ENCODE data around the gene TSPAN13.
"Not testable (repeated sequence)": the region's sequence is repeated elsewhere in the genome, so short reads cannot be mapped to it uniquely, and the experiment has no call there.

DNA sequence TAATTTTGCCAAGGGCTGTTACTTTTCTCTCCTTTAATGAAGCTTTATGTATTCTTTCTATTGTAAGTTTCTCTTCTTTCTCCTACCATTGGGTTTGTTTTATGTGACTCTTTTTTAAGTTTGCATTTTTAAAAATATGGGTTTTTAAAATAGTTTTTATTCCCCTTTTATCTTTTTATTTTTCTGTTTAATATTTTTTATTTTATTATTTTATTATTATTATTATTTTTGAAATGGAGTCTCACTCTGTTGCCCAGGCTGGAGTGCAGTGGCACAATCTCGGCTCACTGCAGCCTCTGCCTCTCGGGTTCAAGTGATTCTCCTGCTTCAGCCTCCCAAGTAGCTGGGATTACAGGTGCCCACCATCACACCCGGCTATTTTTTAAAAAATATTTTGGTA is 16.4 kb downstream of the TSPAN13 start:
- TF ChIP-seq POLR2A (IDR thresholded peaks at IDR 0.05; ENCODE audit: control extremely low read depth in 1 of 2, low read depth in 2 of 2, low read length in 2 of 2); POLR2AphosphoS5 (IDR thresholded peaks at IDR 0.05; ENCODE audit: low read depth, low read length); CBX8 (IDR thresholded peaks at IDR 0.05; ENCODE audit: borderline replicate concordance, low read depth, low read length); RAD21 (IDR thresholded peaks at IDR 0.05 in 1 of 2, conservative IDR thresholded peaks at IDR 0.05 in 1 of 2; ENCODE audit: low read depth in 2 of 2, low read length in 2 of 2); SIX5 (IDR thresholded peaks at IDR 0.05; ENCODE audit: low read depth, low read length); PHF8 (conservative IDR thresholded peaks at IDR 0.05; ENCODE audit: low read depth, low read length); EP300 (IDR thresholded peaks at IDR 0.05; ENCODE audit: borderline replicate concordance in 1 of 2, low read depth in 2 of 2, low read length in 2 of 2); EZH2 (IDR thresholded peaks at IDR 0.05; ENCODE audit: low read depth, low read length, severe bottlenecking); GABPA (IDR thresholded peaks at IDR 0.05; ENCODE audit: borderline replicate concordance, insufficient read depth, low read length): not testable (repeated sequence)
- TF ChIP-seq, protein P1, sequence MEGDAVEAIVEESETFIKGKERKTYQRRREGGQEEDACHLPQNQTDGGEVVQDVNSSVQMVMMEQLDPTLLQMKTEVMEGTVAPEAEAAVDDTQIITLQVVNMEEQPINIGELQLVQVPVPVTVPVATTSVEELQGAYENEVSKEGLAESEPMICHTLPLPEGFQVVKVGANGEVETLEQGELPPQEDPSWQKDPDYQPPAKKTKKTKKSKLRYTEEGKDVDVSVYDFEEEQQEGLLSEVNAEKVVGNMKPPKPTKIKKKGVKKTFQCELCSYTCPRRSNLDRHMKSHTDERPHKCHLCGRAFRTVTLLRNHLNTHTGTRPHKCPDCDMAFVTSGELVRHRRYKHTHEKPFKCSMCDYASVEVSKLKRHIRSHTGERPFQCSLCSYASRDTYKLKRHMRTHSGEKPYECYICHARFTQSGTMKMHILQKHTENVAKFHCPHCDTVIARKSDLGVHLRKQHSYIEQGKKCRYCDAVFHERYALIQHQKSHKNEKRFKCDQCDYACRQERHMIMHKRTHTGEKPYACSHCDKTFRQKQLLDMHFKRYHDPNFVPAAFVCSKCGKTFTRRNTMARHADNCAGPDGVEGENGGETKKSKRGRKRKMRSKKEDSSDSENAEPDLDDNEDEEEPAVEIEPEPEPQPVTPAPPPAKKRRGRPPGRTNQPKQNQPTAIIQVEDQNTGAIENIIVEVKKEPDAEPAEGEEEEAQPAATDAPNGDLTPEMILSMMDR (IDR thresholded peaks at IDR 0.05; ENCODE audit: control extremely low read depth in 1 of 3, insufficient read depth in 1 of 3, low read depth in 1 of 3, low read length in 3 of 3) = not testable (repeated sequence)
- TF ChIP-seq, protein P2, sequence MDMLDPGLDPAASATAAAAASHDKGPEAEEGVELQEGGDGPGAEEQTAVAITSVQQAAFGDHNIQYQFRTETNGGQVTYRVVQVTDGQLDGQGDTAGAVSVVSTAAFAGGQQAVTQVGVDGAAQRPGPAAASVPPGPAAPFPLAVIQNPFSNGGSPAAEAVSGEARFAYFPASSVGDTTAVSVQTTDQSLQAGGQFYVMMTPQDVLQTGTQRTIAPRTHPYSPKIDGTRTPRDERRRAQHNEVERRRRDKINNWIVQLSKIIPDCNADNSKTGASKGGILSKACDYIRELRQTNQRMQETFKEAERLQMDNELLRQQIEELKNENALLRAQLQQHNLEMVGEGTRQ (IDR thresholded peaks at IDR 0.05; ENCODE audit: low read length) = not testable (repeated sequence)
- TF ChIP-seq, protein P3, sequence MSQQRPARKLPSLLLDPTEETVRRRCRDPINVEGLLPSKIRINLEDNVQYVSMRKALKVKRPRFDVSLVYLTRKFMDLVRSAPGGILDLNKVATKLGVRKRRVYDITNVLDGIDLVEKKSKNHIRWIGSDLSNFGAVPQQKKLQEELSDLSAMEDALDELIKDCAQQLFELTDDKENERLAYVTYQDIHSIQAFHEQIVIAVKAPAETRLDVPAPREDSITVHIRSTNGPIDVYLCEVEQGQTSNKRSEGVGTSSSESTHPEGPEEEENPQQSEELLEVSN (IDR thresholded peaks at IDR 0.05) = not testable (repeated sequence)
